Stimulated activated CD8-positive, alpha-beta memory T cell treated with anti-CD3 and anti-CD28 coated beads, Interleukin-15, amount 100 ng/mL, for 24 hours (primary cell): ENCODE measurements around the gene MAFG.
"Not testable (repeated sequence)": the region's sequence is repeated elsewhere in the genome, so short reads cannot be mapped to it uniquely, and the experiment has no call there.

Experiments used
- DNase-seq: peaks from one replicate; pipeline ENCODE4 v3.0.0-alpha.2; 2020; ENCODE audit warnings: low read depth

Gene MAFG

DNA sequence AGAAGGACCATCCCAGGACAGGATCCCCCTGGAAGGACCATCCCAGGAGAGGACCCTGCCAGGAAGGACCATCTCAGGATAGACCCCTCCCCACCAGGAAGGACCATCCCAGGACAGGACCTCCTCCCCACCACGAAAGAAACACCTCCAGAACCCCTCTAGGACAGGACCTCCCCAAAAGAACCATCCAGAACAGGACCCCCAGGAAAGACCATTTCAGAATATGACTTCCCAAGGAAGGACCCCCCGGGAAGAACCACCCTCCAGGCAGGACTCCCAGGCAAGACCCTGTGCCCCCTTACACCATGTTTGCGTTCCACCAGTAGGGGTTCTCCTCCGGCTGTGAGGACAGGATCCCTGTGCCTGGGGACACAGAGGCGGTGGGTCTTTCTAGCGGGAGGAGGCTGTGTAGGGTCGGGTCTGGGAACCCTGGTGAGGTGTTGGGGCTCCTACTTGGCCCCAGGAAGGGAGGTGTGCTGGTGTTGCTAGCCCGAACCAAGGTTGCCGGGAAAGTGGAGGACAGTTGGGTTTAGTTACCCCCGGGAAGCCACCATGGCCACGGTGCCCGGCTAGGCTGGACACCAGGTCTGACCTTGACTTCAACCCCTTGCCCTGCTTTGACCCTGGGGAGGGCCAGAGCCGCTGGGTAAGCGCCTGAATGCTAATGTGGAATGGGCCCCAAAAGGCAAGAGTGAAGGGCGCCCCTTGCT lies 31.3 kb upstream of the MAFG start:
- DNase-seq: no peak

DNA sequence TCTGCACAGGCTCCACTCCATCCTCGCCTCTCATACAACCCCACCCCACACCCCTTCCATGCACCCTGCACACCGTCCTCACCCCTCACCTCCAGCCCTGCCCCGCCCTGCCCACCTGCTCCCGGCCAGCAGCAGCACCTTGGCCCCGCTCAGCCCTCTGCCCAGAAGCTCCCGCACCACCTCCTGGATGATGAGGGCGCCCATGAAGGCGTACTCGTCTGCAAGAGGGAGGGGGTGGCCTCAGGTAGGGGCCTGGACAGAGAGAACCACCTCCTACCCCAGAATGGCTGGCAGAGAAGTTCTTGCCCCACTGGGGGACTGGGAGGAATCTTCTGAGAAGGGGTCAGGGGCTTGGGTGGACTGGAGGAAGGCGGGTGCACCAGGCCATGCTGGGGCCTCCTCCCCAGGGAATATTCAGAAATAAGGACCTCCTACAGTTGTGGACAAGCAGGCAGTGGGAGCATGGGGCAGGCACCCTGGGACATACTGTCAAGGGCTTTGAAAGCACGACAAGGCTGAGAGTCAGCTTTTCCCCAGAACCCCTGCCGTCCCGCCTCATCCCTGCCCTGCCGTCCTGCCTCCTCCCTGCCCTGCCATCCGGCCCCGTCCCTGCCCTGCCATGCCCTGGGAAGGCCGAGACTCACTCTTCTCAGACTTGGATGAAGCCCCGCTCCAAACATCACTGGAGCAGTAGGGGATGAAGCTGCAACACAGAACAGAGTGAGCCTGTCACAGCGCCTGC lies 30.3 kb upstream of the MAFG start:
- DNase-seq: no peak

- DNase-seq: no peak
These were observed 29.4 kb upstream of the MAFG start for GRCh38 chr17:81956607-81957589.

DNA sequence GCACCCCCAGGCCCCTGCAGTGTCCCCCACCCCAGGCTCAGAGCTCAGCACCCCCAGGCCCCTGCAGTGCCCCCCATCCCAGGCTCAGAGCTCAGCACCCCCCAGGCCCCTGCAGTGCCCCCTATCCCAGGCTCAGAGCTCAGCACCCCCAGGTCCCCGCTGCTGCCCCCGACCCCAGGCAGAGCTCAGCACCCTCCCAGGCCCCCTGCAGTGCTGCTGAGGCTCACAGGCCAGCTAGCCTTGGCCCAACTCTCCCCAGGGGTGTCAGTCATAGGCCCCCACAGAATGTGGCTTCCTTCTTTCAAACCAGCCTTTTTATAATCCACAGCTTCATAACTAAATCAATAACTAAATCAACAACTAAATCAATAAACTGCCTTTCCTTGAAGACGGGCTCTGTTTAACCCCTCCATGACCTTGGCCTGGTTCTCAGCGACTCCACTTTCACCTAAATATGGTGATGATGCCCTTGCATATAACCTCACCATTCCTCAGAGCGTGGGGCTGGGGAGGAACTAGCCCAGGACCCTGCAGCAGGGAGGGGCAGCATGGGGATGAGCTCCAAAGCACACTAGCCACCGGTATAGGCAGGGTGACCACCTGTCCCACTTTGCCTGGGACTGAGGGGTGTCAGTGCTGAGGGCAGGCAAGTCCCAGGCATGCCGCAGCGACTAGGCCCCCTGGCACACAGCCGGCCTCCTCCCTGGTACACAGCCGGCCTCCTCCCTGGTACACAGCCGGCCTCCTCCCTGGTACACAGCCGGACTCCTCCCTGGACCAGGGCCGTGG lies 28.4 kb upstream of the MAFG start:
- no peak for DNase-seq

DNA sequence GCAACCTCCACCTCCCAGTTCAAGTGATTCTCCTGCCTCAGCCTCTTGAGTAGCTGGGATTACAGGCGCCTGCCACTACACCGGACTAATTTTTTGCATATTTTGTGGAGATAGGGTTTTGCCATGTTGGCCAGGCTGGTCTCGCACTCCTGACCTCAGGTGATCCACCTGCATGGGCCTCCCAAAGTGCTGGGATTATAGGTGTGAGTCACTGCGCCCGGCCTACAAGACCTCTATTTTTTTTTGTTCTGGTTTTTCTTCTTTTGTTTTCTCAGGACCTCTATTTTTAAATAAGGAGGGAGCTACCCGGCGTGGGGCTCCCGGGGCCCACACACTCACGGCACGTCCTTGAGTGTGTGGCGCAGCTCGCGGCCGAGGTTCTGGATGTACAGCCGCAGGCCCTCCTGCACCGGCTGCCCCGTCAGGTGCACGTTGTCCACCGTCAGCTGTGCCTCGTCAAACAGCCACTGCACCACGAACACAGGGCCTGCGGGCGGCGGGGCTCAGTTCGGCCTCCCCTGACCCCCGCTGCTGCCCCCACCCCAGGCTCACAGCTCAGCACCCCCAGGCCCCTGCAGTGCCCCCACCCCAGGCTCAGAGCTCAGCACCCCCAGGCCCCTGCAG lies 27.6 kb upstream of the MAFG start:
- no peak for DNase-seq

DNA sequence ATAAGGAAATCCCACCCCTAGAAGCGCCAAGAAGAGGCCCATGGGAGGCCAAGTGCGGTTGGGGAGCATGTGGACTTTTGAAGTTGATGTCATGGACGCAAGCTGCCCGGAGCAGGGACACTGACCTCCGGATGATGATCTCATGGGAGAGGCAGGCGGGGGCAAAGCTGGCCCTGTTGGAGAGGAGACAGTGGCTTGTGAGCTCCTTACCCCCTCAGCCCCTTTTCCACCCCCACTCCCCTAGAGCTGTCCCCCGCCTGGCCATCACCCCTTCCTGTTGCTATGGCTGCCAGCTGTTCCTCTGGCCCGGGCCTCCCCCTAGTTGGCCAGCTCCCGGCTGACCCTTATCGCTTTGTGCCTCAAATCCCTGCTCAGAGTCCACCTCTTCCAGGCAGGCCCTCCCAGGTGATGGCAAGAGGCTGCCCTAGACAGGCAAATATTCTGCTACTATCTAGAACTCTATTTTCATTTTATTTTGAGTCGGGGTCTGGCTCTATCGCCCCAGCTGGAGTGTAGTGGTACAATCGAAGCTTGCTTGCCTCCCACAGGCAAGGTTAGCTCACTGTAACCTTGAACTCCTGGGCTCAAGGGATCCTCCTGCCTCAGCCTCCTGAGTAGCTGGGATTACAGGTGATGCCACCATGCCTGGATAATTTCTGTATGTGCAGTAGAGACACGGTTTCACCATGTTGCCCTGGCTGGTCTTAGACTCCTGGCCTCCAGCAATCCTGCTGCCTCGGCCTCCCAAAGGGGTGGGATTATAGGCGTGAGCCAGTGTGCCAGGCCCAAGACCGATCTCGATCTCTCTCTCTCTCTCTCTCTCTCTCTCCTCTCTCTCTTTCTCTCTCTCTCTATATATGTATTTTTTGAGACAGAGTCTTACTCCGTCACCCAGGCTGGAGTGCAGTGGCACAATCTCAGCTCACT lies 26.9 kb upstream of the MAFG start:
- no peak for DNase-seq

GRCh38 chr17:81953443-81953842 lies 25.9 kb upstream of the MAFG start:
- not testable (repeated sequence) for DNase-seq

GRCh38 chr17:81952792-81953228 lies 25.3 kb upstream of the MAFG start:
- no peak for DNase-seq

DNA sequence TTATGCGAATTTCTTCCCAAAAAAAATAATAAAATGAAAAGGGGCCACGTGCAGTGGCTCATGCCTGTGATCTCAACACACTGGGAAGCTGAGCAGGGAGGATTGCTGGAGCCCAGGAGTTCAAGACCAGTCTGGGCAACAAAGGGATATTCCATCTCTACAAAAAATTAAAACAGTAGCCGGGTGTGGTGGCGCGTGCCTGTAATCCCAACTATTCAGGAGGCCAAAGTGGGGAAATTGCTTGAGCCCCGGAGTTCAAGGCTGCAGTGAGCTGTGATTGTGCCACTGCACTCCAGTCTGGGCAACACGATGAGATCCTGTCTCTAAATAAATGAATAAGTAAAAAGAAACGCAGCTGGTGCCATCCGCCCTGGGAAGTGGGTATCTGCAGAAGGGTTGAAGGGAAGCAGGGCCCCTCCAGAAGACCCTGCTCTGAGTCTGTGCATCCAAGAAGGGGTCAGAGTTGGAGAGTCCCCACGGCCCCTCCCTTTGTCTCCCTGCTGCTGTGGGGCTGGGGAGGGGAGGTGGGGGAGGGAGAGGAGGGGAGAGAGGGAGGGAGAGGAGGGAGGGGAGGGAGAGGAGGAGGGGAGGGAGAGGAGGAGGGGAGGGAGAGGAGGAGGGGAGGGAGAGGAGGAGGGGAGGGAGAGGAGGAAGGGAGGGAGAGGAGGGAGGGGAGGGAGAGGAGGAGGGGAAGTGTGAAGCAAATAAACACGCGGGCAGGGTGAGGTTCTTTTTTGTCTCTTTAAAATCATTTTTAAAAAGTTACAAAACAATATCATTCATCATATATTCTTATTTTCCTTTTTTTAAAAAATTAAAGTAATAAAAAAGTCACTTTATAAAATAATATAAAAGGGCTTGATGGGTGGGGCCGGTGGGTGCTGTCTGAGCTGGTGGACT lies 24.5 kb upstream of the MAFG start:
- DNase-seq: no peak

GRCh38 chr17:81950501-81950900 lies 23.0 kb upstream of the MAFG start:
- no peak for DNase-seq

- DNase-seq: no peak
These were observed 21.3 kb upstream of the MAFG start for GRCh38 chr17:81948635-81949378.

DNA sequence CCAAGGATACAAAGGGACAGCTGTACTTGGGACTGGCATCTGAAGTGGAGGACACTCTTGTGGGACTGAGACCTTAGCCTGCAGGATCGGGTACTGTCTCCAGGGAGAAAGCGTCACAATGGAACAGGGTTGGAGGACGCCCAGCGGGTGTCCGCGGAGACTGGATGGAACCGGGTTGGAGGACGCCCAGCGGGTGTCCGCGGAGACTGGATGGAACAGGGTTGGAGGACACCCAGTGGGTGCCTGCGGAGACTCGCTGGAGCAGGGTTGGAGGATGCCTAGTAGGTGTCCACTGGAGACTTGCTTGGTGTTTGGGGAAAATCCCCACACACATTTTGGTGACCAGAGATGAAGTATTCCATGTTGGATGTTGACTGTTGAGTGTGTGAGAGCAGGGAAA lies 19.7 kb upstream of the MAFG start, which contains the start of gene MYADML2:
MYADML2 (minus strand) TSS at position 45 of the 400 bp plus-strand sequence. CDS start 5,492 bp downstream, outside the sequence.
- no peak for DNase-seq

- DNase-seq: no peak
These were observed 17.3 kb upstream of the MAFG start for GRCh38 chr17:81944858-81945257.

GRCh38 chr17:81942167-81942553 lies 14.6 kb upstream of the MAFG start:
- no peak for DNase-seq

- no peak for DNase-seq
These were observed 14.1 kb upstream of the MAFG start for GRCh38 chr17:81941484-81942166.

DNA sequence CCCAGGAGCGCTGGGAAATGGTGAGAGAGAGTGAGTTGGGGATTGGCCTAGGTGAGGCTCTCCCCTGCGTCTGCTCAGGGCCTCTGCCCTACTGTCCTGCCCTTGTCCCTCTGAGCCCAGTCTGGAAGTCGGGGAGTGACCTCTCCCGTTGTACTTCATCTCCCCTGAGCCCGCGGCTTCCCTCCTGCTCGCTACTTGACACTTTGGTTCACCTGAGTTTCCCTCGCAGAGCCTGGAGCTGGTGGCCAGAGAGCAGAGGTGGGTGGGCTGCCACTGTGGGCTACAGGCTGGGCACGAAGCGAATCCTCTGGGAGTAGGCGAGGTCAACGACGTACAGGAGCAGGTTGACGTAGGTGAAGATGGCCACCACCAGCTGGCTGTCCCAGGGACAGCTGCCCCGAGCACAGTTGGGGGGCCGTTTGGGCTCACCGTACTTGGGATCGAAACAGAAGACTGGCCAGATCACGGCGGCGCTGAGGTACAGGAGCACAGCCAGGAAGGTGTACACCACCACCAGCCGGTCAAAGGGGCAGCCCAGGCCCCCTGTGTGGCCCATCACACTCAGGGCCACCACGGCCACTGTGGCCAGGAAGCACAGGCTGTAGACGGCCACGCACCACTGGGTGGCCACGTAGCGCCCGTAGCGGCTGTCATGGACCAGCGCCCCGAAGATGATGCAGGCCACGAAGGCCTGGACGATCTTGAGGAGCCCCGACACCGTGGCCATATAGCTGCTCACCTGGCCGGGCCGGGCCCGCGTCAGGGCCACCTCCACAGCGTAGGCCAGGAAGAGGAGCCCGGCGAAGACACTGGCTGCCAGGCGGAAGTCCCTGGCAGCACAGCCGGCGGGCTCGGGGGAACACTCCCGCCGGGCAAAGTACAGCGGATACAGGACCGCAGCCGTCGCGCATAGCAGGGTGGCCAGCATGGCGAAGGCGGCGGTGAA lies 13.3 kb upstream of the MAFG start:
- DNase-seq: no peak
